GM23338 (cell line): ENCODE results near the gene USP36. TPM values are rescaled to one million over a fixed set of nuclear protein-coding genes. Genes with fewer than 3 reads are reported as not detected.

Experiments used
- ATAC-seq: fragments of 200-7000 bp; cut with Tn5 transposase; 3 replicates; pipeline ENCODE4 v1.9.1; 2020
- DNase-seq: peaks from one replicate; pipeline ENCODE4 v3.0.0-alpha.2; 2015; ENCODE audit warnings: low spot score
- H2AFZ ChIP-seq: fragments of 200-600 bp; sonication (generic); 2 replicates; pipeline ENCODE4 v1.8.0; 2016; ENCODE audit warnings: antibody characterized with exemption, mild to moderate bottlenecking, moderate library complexity
- H3F3A ChIP-seq: fragments of 200-600 bp; sonication (generic); replicated peaks from 2 replicates; pipeline ENCODE4 v1.8.0; 2017; ENCODE audit warnings: antibody characterized with exemption, mixed run types, low read depth
- H3K27ac ChIP-seq: fragments of 200-600 bp; sonication (generic); 2 replicates; pipeline ENCODE4 v1.6.1; 2016; ENCODE audit warnings: low read depth
- H3K27me3 ChIP-seq: fragments of 200-600 bp; sonication (generic); 2 replicates; pipeline ENCODE4 v1.8.0; 2016; ENCODE audit warnings: mild to moderate bottlenecking, mixed run types, moderate library complexity; ENCODE audit not compliant: insufficient read depth
- H3K36me3 ChIP-seq: fragments of 200-600 bp; sonication (generic); 2 replicates; pipeline ENCODE4 v1.8.0; 2016; ENCODE audit warnings: mild to moderate bottlenecking; ENCODE audit not compliant: insufficient read depth
- H3K4me1 ChIP-seq: fragments of 200-600 bp; sonication (generic); 2 replicates; pipeline ENCODE4 v1.8.0; 2016; ENCODE audit warnings: mild to moderate bottlenecking, moderate library complexity; ENCODE audit not compliant: insufficient read depth
- H3K4me2 ChIP-seq: fragments of 200-600 bp; sonication (generic); 2 replicates; pipeline ENCODE4 v1.7.1; 2017; ENCODE audit warnings: mixed run types
- H3K4me3 ChIP-seq: fragments of 200-600 bp; sonication (generic); 2 replicates; pipeline ENCODE4 v1.6.1; 2016; ENCODE audit warnings: mixed run types
- H3K79me2 ChIP-seq: fragments of 200-600 bp; sonication (generic); replicated peaks from 2 replicates; pipeline ENCODE4 v1.8.0; 2017; ENCODE audit warnings: mild to moderate bottlenecking; ENCODE audit not compliant: insufficient read depth
- H3K9me2 ChIP-seq: fragments of 200-600 bp; sonication (generic); 2 replicates; pipeline ENCODE4 v1.8.0; 2017; ENCODE audit not compliant: insufficient read depth
- H4K20me1 ChIP-seq: fragments of 200-600 bp; sonication (generic); replicated peaks from 2 replicates; pipeline ENCODE4 v1.8.0; 2017; ENCODE audit warnings: mild to moderate bottlenecking; ENCODE audit not compliant: insufficient read depth
- H3K27ac Mint-ChIP-seq: 2 replicates; pipeline ENCODE4 v1.8.0; 2020; ENCODE audit warnings: inconsistent platforms, mild to moderate bottlenecking, moderate library complexity, mixed read lengths
- H3K27me3 Mint-ChIP-seq: 3 replicates; pipeline ENCODE4 v1.8.0; 2022; ENCODE audit warnings: low read depth, mild to moderate bottlenecking, moderate library complexity, mixed read lengths, inconsistent platforms; ENCODE audit not compliant: insufficient read depth, poor library complexity
- H3K36me3 Mint-ChIP-seq: 3 replicates; pipeline ENCODE4 v1.8.0; 2021; ENCODE audit warnings: low read depth, mild to moderate bottlenecking, inconsistent platforms, moderate library complexity, mixed read lengths
- H3K4me1 Mint-ChIP-seq: 3 replicates; pipeline ENCODE4 v1.8.0; 2020; ENCODE audit warnings: mild to moderate bottlenecking, inconsistent platforms, mixed read lengths
- H3K4me3 Mint-ChIP-seq: 3 replicates; pipeline ENCODE4 v1.8.0; 2021; ENCODE audit warnings: moderate library complexity, mild to moderate bottlenecking, inconsistent platforms, mixed read lengths
- H3K9me3 Mint-ChIP-seq: 3 replicates; pipeline ENCODE4 v1.8.0; 2020; ENCODE audit warnings: moderate library complexity, mild to moderate bottlenecking, inconsistent platforms, mixed read lengths
- CREB1 ChIP-seq: fragments of 250-450 bp; sonication (Bioruptor Pico); IDR thresholded peaks from 2 replicates; pipeline ENCODE4 v1.5.0; 2020; ENCODE audit warnings: low read depth, mild to moderate bottlenecking, moderate library complexity
- CTCF ChIP-seq, 2 experiments: fragments of 200-600 bp in 1 of 2; sonication (generic) in 1 of 2; conservative IDR thresholded peaks; 2 replicates each; pipeline versions ENCODE4 v1.5.1 to v1.6.1; 2016 to 2017; ENCODE audit warnings: antibody characterized with exemption in 2 of 2, low read depth in 2 of 2, mild to moderate bottlenecking in 2 of 2, moderate library complexity in 1 of 2
- EZH2 ChIP-seq: fragments of 200-600 bp; sonication (generic); IDR thresholded peaks from one replicate; pipeline ENCODE4 v1.8.0; 2017; ENCODE audit warnings: antibody characterized with exemption, mild to moderate bottlenecking, low read depth; ENCODE audit not compliant: unreplicated experiment
- EZH2phosphoT487 ChIP-seq: fragments of 200-600 bp; sonication (generic); IDR thresholded peaks from one replicate; pipeline ENCODE4 v1.8.1; 2018; ENCODE audit warnings: antibody characterized with exemption; ENCODE audit not compliant: unreplicated experiment
- POLR2AphosphoS5 ChIP-seq: IDR thresholded peaks from 2 replicates; pipeline ENCODE4 v1.6.1; 2016; ENCODE audit warnings: antibody characterized with exemption, low read depth
- REST ChIP-seq: IDR thresholded peaks from one replicate; pipeline ENCODE4 v1.6.1; 2018; ENCODE audit warnings: antibody characterized with exemption; ENCODE audit not compliant: unreplicated experiment
- STAT1 ChIP-seq: IDR thresholded peaks from one replicate; pipeline ENCODE4 v1.6.1; 2016; ENCODE audit warnings: antibody characterized with exemption; ENCODE audit not compliant: unreplicated experiment
- ZNF114 ChIP-seq: fragments of 250-450 bp; sonication (Bioruptor Pico); IDR thresholded peaks from 2 replicates; pipeline ENCODE4 v1.5.0; 2020; ENCODE audit warnings: mild to moderate bottlenecking, moderate library complexity
- polyA plus RNA-seq: library from polyadenylated mRNA; unstranded; fragments of >200 nt; fragmentation: Nextera tagmentation; extraction: Ambion mirVana; gene quantifications from 2 replicates; pipeline ENCODE4 v1.2.1, GENCODE V29; 2016
- total RNA-seq: library from RNA; depleted of rRNA; stranded (reverse); fragments of >200 nt; shearing (Covaris generic); gene quantifications from 2 replicates; pipeline ENCODE4 v1.2.3, GENCODE V29; 2014
- TF ChIP-seq, protein P1 (sequence below): IDR thresholded peaks from 2 replicates; pipeline ENCODE4 v1.6.1; 2016; ENCODE audit warnings: antibody characterized with exemption
- TF ChIP-seq, protein P2 (sequence below): fragments of 250-450 bp; sonication (Bioruptor Pico); IDR thresholded peaks from 2 replicates; pipeline ENCODE4 v1.5.0; 2020; ENCODE audit warnings: mild to moderate bottlenecking, moderate library complexity

Gene USP36
- total and polyA plus RNA-seq, 2 experiments from 2014 or later = 36.2 to 55.5 TPM

DNA sequence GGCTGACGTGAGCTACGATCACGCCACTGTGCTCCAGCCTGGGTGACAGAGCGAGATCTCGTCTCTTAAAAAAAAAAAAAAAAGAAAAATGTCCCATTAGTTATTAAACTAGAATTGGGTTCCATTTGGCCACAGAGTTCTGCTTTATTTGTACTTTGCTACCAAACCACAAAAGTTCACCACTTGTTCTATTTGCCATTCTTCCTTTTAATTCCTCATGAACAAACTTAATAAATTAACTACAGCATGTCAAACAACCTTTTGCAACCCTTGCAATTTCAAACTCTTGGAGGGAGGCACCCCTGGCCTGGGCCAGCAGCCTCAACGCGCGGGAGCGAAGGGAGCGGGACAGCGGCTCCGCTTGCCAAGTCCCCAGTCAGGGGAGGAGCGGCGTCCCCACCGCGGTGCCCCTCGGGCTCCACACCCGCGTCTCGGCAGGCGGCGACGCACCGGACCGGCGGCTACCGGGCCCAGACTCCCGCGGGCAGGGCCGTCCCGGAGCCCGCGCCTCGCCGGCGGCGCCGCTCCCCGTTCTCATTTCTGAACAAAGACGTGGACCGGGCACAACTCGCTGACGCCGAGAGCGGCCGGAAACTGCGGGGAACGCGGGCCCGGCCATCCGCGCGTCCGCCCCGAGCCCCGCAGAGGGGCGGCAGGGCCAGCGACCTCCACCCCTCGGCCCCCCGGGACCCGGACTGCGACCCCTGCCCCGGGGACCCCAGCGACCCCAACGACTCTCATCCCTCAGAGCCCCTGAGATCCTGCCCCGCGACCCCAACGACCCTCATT is 59.3 kb downstream of the USP36 start:
- ATAC-seq = peak; percentile 53
- DNase-seq = peak; percentile 62
- Histone ChIP-seq H3K79me2 (peaks cover 28% of the 10 kb centered on the region; the same call in 1 of the 2 replicates), H3K4me3 (peak overlapping the region; percentile 82), H3K9me2 (no peaks in the 10 kb centered on the region), H4K20me1 (0 out of 2 replicates have a peak, but pooled peaks cover 7% of the 10 kb centered on the region), H3F3A (peaks cover 7% of the 10 kb centered on the region; the same call in 1 of the 2 replicates), H3K27me3 (peaks cover 6% of the 10 kb centered on the region), H3K4me1 (peaks cover 9% of the 10 kb centered on the region), H3K4me2 (peak overlapping the region; percentile 82), H3K36me3 (no peaks in the 10 kb centered on the region), H2AFZ (peak overlapping the region; percentile 66; the same call in 1 of the 2 replicates), H3K27ac (no peak overlapping the region)
- H3K36me3 Mint-ChIP-seq = no peaks in the 10 kb centered on the region
- TF ChIP-seq CTCF (conservative IDR thresholded peaks at IDR 0.05; ENCODE audit: low read depth in 2 of 2) = no peak
- TF ChIP-seq, protein P1, sequence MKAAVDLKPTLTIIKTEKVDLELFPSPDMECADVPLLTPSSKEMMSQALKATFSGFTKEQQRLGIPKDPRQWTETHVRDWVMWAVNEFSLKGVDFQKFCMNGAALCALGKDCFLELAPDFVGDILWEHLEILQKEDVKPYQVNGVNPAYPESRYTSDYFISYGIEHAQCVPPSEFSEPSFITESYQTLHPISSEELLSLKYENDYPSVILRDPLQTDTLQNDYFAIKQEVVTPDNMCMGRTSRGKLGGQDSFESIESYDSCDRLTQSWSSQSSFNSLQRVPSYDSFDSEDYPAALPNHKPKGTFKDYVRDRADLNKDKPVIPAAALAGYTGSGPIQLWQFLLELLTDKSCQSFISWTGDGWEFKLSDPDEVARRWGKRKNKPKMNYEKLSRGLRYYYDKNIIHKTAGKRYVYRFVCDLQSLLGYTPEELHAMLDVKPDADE = no peak
- TF ChIP-seq POLR2AphosphoS5 = no peak
- TF ChIP-seq EZH2phosphoT487 = no peak
- TF ChIP-seq, protein P2, sequence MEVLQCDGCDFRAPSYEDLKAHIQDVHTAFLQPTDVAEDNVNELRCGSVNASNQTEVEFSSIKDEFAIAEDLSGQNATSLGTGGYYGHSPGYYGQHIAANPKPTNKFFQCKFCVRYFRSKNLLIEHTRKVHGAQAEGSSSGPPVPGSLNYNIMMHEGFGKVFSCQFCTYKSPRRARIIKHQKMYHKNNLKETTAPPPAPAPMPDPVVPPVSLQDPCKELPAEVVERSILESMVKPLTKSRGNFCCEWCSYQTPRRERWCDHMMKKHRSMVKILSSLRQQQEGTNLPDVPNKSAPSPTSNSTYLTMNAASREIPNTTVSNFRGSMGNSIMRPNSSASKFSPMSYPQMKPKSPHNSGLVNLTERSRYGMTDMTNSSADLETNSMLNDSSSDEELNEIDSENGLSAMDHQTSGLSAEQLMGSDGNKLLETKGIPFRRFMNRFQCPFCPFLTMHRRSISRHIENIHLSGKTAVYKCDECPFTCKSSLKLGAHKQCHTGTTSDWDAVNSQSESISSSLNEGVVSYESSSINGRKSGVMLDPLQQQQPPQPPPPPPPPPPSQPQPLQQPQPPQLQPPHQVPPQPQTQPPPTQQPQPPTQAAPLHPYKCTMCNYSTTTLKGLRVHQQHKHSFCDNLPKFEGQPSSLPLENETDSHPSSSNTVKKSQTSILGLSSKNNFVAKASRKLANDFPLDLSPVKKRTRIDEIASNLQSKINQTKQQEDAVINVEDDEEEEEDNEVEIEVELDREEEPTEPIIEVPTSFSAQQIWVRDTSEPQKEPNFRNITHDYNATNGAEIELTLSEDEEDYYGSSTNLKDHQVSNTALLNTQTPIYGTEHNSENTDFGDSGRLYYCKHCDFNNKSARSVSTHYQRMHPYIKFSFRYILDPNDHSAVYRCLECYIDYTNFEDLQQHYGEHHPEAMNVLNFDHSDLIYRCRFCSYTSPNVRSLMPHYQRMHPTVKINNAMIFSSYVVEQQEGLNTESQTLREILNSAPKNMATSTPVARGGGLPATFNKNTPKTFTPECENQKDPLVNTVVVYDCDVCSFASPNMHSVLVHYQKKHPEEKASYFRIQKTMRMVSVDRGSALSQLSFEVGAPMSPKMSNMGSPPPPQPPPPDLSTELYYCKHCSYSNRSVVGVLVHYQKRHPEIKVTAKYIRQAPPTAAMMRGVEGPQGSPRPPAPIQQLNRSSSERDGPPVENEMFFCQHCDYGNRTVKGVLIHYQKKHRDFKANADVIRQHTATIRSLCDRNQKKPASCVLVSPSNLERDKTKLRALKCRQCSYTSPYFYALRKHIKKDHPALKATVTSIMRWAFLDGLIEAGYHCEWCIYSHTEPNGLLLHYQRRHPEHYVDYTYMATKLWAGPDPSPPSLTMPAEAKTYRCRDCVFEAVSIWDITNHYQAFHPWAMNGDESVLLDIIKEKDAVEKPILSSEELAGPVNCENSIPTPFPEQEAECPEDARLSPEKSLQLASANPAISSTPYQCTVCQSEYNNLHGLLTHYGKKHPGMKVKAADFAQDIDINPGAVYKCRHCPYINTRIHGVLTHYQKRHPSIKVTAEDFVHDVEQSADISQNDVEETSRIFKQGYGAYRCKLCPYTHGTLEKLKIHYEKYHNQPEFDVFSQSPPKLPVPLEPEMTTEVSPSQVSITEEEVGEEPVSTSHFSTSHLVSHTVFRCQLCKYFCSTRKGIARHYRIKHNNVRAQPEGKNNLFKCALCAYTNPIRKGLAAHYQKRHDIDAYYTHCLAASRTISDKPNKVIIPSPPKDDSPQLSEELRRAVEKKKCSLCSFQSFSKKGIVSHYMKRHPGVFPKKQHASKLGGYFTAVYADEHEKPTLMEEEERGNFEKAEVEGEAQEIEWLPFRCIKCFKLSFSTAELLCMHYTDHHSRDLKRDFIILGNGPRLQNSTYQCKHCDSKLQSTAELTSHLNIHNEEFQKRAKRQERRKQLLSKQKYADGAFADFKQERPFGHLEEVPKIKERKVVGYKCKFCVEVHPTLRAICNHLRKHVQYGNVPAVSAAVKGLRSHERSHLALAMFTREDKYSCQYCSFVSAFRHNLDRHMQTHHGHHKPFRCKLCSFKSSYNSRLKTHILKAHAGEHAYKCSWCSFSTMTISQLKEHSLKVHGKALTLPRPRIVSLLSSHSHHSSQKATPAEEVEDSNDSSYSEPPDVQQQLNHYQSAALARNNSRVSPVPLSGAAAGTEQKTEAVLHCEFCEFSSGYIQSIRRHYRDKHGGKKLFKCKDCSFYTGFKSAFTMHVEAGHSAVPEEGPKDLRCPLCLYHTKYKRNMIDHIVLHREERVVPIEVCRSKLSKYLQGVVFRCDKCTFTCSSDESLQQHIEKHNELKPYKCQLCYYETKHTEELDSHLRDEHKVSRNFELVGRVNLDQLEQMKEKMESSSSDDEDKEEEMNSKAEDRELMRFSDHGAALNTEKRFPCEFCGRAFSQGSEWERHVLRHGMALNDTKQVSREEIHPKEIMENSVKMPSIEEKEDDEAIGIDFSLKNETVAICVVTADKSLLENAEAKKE = no peak
- no peak for TF ChIP-seq REST
- no peak for TF ChIP-seq EZH2
- no peak for TF ChIP-seq ZNF114 (CRISPR knock-in tag)
- TF ChIP-seq CREB1 = no peak
- TF ChIP-seq STAT1 = no peak
- no peak overlapping the region for H3K27ac Mint-ChIP-seq
- peak overlapping the region; percentile 77 for H3K4me3 Mint-ChIP-seq
- peaks cover 9% of the 10 kb centered on the region for H3K27me3 Mint-ChIP-seq
- peaks cover 8% of the 10 kb centered on the region for H3K4me1 Mint-ChIP-seq
- no peaks in the 10 kb centered on the region for H3K9me3 Mint-ChIP-seq
